HG03521 (cell line): Measurements from ENCODE around the gene CCDC190.
"Not testable (repeated sequence)": the region's sequence is repeated elsewhere in the genome, so short reads cannot be mapped to it uniquely, and the experiment has no call there.

ENCODE experiments used
- ATAC-seq: cut with Tn5 transposase; IDR thresholded peaks from one replicate; pipeline ENCODE4 v1.9.1; 2021; ENCODE audit warnings: mild to moderate bottlenecking, moderate library complexity; ENCODE audit not compliant: unreplicated experiment

The CCDC190 gene, protein sequence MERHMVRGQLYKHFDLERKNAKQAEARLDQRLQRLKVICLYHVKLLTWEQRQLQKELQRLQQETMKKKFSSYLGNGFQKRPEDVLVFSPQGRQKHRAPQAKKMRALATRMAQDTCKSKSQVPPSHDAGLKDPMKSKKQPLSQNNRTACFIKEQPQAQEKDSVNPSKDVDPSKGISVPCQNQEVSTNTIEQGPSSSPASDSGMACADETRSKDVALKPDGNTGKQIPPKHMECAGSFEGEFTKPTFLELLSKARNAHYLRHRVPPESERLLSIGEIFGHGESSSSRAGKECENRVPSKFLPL

GRCh38 chr1:162861101-162861500, at the start of gene CCDC190:
Gene CCDC190, minus strand, starts transcription at chr1:162861175. Its CDS starts 1,529 bp downstream, at chr1:162859646.
- no peak for ATAC-seq

DNA sequence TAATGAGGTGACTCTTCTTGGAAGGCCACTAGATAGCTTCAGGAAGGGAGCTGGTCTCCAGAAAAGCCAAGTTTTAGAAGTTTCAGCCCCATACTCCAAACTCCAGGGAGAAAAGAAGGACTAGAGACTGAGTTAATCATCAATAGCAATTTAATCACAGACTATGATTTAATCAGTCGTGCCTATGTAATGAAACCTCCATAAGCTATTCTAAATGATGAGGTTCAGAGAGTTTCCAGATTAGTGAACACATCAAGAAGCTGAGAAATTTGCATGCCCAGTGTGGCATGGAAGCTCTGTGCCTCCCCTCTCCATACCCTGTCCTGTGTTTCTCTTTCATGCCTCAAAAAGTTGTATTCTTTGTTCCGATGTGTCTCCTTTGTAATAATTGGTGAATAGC, 49.2 kb upstream of the CCDC190 start:
- ATAC-seq: no peak

- no peak for ATAC-seq
These were observed 47.8 kb upstream of the CCDC190 start for GRCh38 chr1:162908780-162909179.

GRCh38 chr1:162908236-162908635, 47.3 kb upstream of the CCDC190 start:
- ATAC-seq: no peak

DNA sequence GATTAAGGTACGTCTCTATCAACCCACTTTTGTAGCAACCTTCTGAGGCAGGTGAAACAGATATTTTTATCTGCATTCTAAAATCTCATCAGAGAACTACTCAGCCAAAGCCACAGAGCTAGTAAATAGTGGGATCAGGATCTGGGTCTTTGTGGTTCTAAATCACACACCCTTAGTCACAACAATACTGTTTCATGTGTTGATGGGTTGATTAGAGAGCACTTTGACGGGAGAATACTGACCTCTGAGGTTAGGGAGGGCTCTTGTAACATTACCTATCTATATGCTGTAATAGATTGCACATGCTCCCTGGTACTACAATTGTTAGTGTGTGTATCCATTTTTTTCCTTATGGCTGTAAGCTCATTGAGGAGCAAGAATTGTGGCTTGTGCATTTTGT, 45.5 kb upstream of the CCDC190 start:
- no peak for ATAC-seq

GRCh38 chr1:162905174-162906158, 44.5 kb upstream of the CCDC190 start:
- no peak for ATAC-seq

- ATAC-seq: no peak
These were observed 43.6 kb upstream of the CCDC190 start for GRCh38 chr1:162904579-162904978.

DNA sequence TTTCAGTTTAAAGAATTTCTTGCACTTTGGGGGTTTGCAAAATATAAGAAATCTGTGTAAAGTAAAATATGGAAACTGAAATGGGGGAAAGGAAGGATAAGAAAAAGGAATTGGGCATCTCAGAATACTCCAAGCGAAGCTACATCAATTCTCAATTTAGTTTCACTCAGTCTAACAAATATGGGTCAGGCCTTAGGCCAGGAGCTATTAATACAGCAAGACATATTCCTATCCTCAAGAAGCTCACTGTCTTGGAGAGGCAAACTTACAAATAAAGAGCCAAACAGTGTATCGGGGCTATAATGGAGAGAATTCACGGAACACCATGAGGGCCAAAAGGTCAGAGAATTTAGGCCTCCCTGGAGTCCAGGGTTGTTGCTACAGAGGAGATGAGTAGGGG, 43.0 kb upstream of the CCDC190 start:
- no peak for ATAC-seq

DNA sequence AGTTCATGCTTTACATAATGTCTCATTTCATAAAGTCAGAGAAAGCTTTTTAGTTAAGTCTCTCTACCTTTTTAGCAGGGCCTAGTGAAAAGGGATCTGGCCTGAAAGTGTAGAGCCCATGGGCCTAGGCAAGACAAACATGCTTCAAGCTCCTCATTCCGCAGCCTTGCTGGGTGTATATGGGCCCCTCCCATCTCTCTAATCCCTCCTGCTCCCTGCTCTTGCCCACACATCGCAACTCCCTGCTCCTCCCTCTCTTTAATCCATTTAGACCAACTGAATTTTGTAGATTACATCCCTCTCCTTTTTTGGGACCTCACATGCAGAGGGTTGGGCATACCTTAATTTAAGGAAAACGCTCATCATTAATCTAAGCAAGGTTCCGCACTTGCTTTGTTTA, 42.3 kb upstream of the CCDC190 start:
- no peak for ATAC-seq

DNA sequence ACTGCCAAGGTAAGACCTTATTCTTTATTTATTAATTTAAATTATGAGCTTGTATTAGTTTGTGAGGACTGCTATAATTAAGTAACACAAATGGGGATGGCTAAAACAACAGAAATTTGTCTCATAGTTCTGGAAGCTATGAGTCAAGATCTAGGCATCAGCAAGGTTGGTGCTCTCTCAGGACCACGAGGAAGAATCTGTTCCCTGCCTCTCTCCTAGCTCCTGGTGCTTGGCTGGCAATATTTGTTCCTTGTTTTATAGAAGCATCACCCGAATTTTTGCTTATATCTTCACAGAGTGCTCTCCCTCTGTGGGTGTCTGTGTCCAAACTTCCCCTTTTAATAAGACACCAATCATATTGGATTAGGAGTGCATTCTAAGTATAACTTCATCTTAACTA, 41.4 kb upstream of the CCDC190 start:
- ATAC-seq: no peak

DNA sequence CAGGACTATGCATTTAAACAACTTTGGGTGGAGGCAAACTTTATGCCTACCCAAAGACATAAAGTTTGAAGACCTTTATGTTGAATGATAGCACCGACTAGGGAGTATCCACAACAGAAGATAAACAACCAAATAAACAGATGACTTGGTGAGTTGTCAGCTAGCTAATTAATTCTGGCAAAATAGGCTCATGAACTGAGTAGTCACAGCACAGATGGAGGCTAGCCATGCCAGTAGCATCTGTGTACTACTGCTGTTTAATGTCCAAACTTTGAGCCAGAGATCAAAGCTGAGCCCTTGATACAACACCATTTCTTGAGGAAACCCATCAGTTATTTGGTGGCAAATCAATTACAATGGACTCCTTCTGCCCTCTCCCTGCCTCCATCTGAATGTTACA, 40.3 kb upstream of the CCDC190 start:
- ATAC-seq: no peak

GRCh38 chr1:162899422-162900146, 38.6 kb upstream of the CCDC190 start:
- ATAC-seq: no peak

GRCh38 chr1:162893612-162893908, 32.6 kb upstream of the CCDC190 start:
- no peak for ATAC-seq

DNA sequence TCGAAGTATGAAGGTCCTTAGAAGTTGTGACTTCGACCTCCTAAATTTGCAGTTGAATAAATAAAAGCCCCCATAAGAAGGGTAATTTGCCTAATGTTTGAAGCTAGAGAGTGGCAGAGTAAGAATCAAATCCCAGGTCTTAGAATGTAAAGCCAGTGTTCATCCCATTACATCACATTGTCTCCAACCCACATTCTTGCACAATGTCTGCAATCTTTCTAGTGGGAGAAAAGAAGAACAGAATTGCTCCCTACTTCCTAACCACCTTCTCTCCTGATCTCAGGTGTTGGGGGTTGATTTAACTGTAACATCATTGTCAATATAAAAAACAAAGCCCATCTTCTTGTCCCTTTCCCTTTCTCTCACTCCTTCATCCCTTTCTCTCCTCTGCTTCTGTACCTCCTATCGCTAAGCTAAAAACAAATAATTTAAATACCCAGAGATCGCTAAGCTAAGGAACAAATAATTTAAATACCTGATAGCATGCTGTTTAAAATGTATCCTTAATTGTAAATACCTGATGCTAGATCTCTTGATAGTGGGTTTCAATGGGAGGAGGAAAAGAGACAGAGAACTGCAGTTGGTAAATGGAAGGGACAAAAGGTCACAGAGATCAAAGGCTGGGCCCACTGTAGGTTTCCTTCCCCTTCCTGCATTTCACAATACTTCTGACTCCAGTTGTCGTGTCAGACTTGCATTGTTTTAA, 32.1 kb upstream of the CCDC190 start:
- ATAC-seq: no peak

DNA sequence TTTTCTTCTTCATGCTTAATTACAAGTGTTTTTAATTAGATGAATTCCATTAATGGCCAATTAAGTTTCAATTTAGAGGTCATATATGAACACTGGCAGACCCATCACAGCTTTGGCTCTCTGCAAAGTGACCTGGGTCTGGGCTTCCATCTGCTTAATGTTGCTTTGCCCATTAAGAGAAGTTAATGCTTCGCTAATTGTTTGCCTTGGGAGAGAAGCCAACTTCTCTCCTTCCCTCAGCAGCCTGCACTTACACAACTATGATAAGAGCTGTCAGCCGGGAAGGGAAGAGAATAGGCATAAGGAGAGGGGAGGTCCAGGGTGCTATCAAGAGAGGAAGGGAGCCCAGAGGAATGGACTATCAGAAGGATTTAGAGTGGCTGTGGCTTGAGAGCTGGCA, 29.0 kb upstream of the CCDC190 start:
- no peak for ATAC-seq

DNA sequence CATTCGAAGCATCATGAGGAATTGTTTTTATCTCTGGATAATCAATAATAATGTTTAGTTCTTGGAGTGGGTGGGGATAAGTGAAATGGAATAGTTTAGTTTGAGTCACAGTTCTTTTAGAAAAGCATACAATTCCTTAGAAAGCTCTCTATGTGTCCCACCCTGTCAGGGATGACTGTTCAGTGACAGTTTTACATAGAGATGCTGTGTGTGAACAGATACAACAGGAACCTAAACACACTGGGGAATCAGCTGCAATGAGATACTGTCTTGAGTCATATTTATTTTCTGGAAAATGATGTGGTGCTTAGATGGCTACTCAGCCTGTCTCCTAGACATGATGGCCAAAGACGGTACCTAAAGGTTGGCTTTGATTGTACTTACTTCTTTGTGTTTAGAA, 25.7 kb upstream of the CCDC190 start:
- no peak for ATAC-seq

GRCh38 chr1:162885265-162885664, 24.3 kb upstream of the CCDC190 start:
- no peak for ATAC-seq

DNA sequence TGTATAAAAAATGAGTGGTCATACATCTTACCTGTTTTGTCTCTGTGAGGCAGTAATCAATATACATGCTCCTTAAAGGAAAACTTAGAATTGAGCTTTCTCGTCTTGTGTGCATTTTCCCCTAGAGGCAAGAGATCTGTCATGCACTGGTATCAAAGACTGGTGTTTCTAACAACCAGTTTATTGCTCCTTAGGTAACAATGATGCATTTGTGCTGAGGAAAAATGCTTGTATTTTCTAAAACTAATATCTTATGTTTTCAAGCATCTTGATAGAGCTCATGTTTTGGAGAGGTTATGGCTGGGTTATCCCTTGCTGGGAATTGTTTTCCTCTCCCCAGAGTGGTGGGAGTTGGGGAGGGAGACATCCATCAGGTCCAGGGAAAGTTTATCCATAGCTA, 23.9 kb upstream of the CCDC190 start:
- ATAC-seq: no peak

- no peak for ATAC-seq
These were observed 21.3 kb upstream of the CCDC190 start for GRCh38 chr1:162882248-162882674.

DNA sequence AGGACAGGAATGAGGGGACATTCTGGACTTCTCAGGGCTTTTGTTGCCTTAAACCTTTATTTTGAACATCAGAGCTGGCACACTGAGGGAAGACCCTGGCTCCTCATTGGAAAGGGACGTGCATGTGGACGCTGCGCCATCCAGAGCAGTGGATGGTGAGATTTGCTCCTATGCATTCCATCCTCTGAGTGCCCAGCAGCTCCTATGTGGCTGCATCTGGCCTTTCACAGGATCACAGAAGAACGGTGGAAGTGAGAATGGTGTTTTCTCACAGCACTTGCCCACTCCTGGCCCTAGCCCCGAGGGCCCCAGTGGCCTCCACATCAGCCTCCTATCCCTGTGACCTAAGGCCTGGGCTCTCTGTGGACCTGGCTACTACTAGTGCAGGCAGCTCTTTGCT, 20.6 kb upstream of the CCDC190 start:
- no peak for ATAC-seq

GRCh38 chr1:162880617-162881016, 19.6 kb upstream of the CCDC190 start:
- ATAC-seq: not testable (repeated sequence)
